Large intestine (tissue), 3 donors: ENCODE results near the gene PLA2G2D. TPM values are rescaled to one million over a fixed set of nuclear protein-coding genes. Genes with fewer than 3 reads are reported as not detected.
"Not testable (repeated sequence)": the region's sequence is repeated elsewhere in the genome, so short reads cannot be mapped to it uniquely, and the experiment has no call there.

Experiments
- DNase-seq, 2 donors: peaks; one replicate each; pipeline versions ENCODE4 v3.0.0 to v3.0.0-alpha.2; 2013
- H3K27ac ChIP-seq: one replicate; pipeline ENCODE4 v1.5.1; 2013; ENCODE audit warnings: low read length
- H3K27me3 ChIP-seq: 2 replicates; pipeline ENCODE4 v1.6.1; 2013; ENCODE audit warnings: low read length; ENCODE audit not compliant: control insufficient read depth, insufficient read depth
- H3K36me3 ChIP-seq: 2 replicates; pipeline ENCODE4 v1.6.1; 2013; ENCODE audit warnings: low read length; ENCODE audit not compliant: control insufficient read depth, insufficient read depth
- H3K4me1 ChIP-seq: one replicate; pipeline ENCODE4 v1.6.1; 2013; ENCODE audit warnings: low read length; ENCODE audit not compliant: control insufficient read depth, insufficient read depth
- H3K4me3 ChIP-seq: one replicate; pipeline ENCODE4 v1.5.1; 2013; ENCODE audit warnings: low read length
- H3K9me3 ChIP-seq: one replicate; pipeline ENCODE4 v1.6.1; 2013; ENCODE audit warnings: mild to moderate bottlenecking, low read depth, low read length, moderate library complexity; ENCODE audit not compliant: control insufficient read depth
- WGBS: methylation state at CpG from one replicate; pipeline ENCODE4 v1.1.5; 2013; ENCODE audit warnings: low lambda C conversion rate; ENCODE audit not compliant: insufficient coverage; 5-methylcytosine and 5-hydroxymethylcytosine counted together
- polyA plus RNA-seq: library from polyadenylated mRNA; unstranded; fragments of 120-200 nt; gene quantifications from one replicate; pipeline ENCODE4 v1.2.1, GENCODE V29; 2013

The PLA2G2D gene
- polyA plus RNA-seq, 1 donor = 0.18 TPM

DNA sequence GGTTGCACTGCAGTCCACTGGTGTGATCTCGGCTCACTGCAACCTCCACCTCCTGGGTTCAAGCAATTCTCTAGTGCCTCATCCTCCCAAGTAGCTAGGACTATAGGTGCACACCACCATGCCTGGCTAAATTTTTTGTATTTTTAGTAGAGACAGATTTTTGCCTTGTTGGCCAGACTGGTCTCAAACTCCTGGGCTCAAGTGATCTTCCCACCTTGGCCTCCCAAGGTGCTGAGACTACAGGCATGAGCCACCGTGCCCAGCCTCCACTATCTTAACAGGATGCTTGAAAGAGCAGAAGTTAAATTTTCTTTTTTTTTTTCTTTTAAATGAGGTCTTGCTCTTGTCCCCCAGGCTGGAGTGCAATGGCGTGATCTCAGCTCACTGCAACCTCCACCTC, 11.2 kb upstream of the PLA2G2D start:
- H3K27ac ChIP-seq, H3K27me3 ChIP-seq, H3K4me3 ChIP-seq, DNase-seq, H3K36me3 ChIP-seq, H3K4me1 ChIP-seq, H3K9me3 ChIP-seq: not testable (repeated sequence)
- no CpG with 5 or more reads among the region's 3 CpGs for WGBS

DNA sequence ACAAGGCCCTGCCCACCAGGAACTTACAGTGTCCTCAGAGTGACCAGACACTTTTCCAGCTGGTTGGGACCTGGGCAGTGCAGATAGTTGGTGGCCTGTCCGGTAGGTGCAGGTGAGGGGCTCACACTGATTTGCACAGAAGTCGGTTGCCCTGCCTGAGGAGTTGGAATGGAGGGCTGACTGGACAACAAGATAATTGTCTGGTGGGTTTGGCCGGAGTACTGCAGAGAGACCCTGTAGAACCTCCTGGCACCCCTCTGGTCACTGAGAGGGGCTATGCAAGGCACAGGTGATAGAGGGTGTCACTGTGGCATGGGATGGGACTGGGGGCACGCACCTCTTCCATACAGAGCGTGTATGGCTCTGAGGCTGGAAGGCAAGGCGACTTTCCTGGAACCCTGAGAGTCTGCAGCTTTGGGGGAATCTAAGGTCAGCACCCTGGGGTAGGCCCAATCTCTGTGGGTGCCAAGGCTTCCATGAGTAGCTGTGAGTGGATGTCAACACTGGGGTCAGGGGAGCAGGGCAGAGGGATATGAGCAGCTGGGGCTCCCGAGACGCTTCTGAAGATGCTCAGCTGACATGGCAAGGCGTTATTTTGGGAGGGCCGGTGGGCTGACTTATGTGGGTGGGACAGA, 7.6 kb upstream of the PLA2G2D start:
- Histone ChIP-seq H3K36me3 (no peaks in the 10 kb centered on the region), H3K9me3 (no peaks in the 10 kb centered on the region), H3K27me3 (no peaks in the 10 kb centered on the region), H3K4me3 (no peak overlapping the region), H3K4me1 (no peaks in the 10 kb centered on the region), H3K27ac (no peak overlapping the region)
- 100% methylated on average over 1 of the region's 10 CpGs for WGBS
- no peak for DNase-seq

DNA sequence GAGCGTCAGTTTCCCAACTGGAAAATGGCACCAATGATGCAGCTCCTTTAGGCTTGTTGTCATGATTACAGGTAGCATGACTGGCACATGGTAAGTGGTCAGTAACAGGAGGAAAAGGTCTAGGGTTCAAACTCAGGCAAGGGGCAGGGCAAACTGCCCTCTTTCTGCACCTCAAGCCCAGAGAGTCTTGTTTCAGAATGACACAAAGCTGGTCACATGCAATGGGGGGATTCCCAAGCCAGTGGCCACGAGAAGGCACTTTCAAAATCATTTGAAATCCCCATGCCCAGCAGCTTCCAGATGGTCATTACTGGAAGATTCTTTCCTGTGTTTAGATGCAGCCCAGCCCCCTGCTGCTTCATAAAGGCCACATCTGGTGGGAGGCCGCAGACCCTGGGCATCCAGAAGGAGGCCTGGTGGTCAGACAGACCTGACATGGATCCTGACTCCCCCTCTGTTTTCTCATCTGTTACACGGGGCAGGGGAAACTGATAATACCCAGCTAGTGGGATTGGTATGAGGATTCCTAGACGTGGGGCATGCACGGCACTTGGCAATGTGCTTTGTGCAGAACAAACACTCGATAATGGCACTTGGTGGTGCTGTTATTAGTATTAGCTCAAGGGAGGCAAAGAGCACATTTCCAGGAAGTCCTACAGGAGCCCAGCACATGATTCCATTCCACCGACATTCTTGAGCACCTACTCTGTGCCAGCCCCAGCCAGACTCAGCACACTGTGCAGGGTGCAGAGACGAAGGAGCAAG, 6.9 kb upstream of the PLA2G2D start:
- WGBS = no CpG with 5 or more reads among the region's 9 CpGs
- no peaks in the 10 kb centered on the region for H3K4me1 ChIP-seq
- no peaks in the 10 kb centered on the region for H3K9me3 ChIP-seq
- H3K4me3 ChIP-seq = no peak overlapping the region
- peaks cover 2% of the 10 kb centered on the region for H3K27me3 ChIP-seq
- H3K36me3 ChIP-seq = no peaks in the 10 kb centered on the region
- no peak for DNase-seq
- H3K27ac ChIP-seq = no peak overlapping the region

DNA sequence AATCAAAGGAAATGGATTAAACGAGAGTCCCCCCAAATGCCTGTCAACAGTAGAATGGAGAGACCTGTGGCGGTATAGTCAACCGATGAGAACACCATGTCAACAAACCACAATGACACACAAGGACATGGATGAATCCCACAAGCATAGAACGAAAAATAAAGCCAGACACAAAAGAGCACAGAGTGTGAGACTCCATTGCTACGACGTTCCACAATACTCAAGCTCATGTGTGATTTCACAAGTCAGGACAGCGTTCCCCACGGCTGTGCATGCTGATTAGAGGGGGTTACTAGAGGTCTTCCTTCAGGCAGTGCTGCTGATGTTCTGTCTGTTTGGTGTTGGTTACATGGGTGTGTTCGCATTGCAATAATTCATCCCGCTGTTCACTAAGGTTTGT, 5.8 kb upstream of the PLA2G2D start:
- Histone ChIP-seq H3K4me3 (no peak overlapping the region), H3K27ac (no peak overlapping the region), H3K27me3 (peaks cover 2% of the 10 kb centered on the region), H3K9me3 (no peaks in the 10 kb centered on the region), H3K4me1 (no peaks in the 10 kb centered on the region), H3K36me3 (no peaks in the 10 kb centered on the region)
- DNase-seq = no peak
- WGBS = 90% methylated on average over 2 of the region's 10 CpGs

DNA sequence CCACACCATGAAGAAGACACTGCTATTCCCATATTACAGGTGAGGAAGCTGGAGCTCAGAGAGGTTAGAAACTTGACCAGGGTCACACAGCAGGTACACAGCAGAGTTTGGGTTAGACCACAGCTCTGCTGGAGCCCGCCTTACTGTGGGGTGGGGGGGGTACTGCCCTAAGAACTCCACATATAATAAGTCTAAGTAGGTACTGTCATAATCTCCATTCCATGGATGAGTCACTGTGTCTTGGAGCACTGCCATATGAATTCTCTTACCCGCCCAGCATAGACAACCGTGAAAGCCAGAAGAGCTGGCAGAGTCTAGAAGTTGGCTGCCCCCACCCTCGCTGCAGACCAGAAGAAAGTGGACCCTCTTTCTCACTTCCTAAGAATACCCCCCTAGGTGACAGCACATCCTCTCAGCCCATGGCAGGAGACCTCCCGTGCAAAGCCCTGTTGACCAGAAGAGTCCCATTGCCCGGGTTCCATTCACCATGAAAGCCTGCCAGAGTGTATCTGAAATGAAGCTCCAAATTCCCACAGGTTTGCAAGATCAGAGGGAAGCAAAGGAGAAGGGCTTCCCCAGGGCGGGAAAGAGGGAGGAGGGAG, 5.2 kb upstream of the PLA2G2D start:
- Histone ChIP-seq H3K36me3 (no peaks in the 10 kb centered on the region), H3K4me3 (no peak overlapping the region), H3K4me1 (no peaks in the 10 kb centered on the region), H3K27me3 (peaks cover 2% of the 10 kb centered on the region), H3K27ac (no peak overlapping the region), H3K9me3 (no peaks in the 10 kb centered on the region)
- WGBS = no CpG with 5 or more reads among the region's 7 CpGs
- no peak for DNase-seq

DNA sequence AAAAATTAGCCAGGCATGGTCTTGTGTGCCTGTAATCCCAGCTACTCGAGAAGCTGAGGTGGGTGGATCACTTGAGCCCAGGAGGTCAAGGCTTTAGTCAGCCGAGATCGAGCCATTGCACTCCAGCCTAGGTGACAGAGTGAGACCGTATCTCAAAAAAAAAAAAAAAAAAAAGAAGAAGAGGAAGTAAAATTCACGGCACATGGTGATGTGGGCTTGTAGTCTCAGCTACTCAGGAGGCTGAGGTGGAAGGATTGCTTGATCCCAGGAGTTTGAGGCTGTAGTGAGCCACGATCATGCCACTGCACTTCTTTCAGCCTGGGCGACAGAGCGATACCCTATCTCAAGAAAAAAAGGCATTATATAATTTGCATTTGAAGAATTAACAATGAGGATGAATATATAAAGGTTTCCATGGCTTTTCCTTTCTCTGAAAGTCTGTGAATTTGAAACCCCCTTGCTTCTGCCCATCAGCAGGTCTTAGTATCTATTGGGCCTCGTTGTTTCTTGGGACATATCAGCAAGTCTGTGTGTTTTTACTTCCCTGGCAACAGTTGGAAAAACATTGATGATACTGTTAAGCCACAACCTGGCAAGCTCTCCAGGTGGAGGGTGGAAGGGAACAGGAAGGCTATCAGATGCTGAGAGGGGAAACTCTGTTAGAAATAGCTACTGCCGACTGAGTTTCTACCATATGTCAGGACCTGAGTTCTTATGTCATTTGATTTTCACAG, 4.6 kb upstream of the PLA2G2D start:
- no peaks in the 10 kb centered on the region for H3K4me1 ChIP-seq
- H3K27ac ChIP-seq = no peak overlapping the region
- H3K4me3 ChIP-seq = no peak overlapping the region
- DNase-seq = no peak
- WGBS = 60% methylated on average over 1 of the region's 10 CpGs
- H3K9me3 ChIP-seq = no peaks in the 10 kb centered on the region
- peaks cover 2% of the 10 kb centered on the region for H3K27me3 ChIP-seq
- H3K36me3 ChIP-seq = no peaks in the 10 kb centered on the region

DNA sequence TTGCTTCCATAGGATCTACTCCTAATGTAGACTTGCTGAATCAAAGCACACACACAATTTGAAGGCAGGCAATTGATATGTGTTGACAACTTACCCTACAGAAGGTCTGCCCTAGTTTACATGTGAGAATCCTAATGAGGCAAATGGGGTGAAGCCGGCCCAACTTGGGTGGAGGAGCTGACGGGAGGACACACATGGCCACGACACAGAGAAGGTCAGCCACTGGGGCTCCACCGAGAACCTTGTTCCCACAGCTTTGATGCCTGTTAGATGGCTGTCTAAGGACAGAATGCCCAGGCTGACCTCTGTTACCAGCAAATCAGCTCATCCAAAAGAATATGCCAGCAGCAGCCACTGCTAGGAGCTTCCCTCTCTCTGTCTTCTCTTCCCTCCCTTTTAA, 1.5 kb upstream of the PLA2G2D start:
- DNase-seq = no peak
- H3K27me3 ChIP-seq = peaks cover 2% of the 10 kb centered on the region
- H3K9me3 ChIP-seq = no peaks in the 10 kb centered on the region
- no peak overlapping the region for H3K4me3 ChIP-seq
- no CpG with 5 or more reads among the region's 4 CpGs for WGBS
- no peaks in the 10 kb centered on the region for H3K36me3 ChIP-seq
- no peaks in the 10 kb centered on the region for H3K4me1 ChIP-seq
- H3K27ac ChIP-seq = no peak overlapping the region

DNA sequence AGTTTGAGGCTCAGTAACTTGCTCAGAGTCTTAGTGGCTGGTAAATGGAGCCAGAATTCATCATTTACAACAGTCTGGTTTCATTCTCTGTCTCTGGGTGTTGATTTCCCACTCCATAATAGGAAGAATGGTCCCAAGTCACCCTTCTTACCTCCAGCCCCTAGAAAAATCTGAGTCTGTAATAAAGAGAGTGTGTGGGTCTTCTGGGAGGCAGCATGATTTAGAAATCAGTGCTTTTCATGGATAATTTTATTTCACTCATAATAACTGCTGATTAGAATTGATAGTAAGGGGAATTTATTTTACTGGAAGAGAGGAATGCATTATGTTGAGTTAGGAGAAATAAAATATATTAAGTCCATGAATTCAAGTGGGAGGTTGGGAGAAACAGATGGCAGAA, 2.1 kb downstream of the PLA2G2D start:
- Histone ChIP-seq H3K4me3 (no peak overlapping the region), H3K27ac (no peak overlapping the region), H3K27me3 (peaks cover 2% of the 10 kb centered on the region), H3K4me1 (no peaks in the 10 kb centered on the region), H3K36me3 (no peaks in the 10 kb centered on the region), H3K9me3 (no peaks in the 10 kb centered on the region)
- DNase-seq = no peak

DNA sequence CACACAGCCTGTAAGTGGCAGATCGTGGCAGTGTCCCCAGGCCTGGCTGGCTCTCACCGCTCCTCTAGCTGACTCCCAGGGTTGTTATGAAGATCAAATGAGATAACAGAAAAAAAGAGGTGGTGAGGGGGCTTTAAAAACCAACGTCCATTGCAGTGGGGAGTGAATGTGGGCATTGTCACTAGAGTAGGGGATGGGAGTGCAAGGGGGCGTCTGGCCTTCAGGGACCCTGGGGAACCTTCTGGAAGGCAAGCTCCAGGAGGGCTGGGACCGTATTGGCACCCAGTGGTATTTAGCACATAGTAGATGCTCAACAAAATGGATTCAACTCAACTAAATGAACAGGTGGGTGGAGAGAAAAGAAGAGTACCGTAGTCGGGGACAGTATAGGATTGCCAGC, 3.4 kb downstream of the PLA2G2D start:
- Histone ChIP-seq H3K4me1 (no peaks in the 10 kb centered on the region), H3K4me3 (no peak overlapping the region), H3K9me3 (no peaks in the 10 kb centered on the region), H3K27ac (no peak overlapping the region), H3K27me3 (no peaks in the 10 kb centered on the region), H3K36me3 (no peaks in the 10 kb centered on the region)
- no peak for DNase-seq
- no CpG with 5 or more reads among the region's 7 CpGs for WGBS

DNA sequence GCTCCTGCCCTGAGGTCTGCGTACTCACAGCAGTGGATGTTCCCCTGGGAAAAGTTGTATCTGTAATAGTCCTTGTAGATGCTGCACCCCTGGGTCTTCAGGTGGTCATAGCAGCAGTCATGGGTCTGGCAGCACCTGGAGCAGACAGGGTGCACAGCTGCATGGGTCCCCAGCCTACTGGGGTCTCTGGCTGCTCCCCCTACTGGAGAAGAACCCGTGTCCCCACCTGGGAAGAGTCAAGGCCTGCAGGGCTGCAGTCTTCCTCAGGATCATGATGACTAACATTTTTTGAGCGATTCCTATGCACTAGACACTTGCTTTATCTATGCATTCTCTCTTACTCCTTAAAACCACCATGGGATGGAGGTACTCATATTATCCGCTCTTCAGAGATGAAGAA, 3.9 kb downstream of the PLA2G2D start:
- no peak overlapping the region for H3K4me3 ChIP-seq
- H3K27ac ChIP-seq = no peak overlapping the region
- H3K36me3 ChIP-seq = no peaks in the 10 kb centered on the region
- no CpG with 5 or more reads among the region's 4 CpGs for WGBS
- no peaks in the 10 kb centered on the region for H3K4me1 ChIP-seq
- H3K9me3 ChIP-seq = no peaks in the 10 kb centered on the region
- DNase-seq = no peak
- no peaks in the 10 kb centered on the region for H3K27me3 ChIP-seq
